Ishikawa (cell line): ENCODE measurements around the gene ADCY1.

Source experiments
- CEBPB ChIP-seq: IDR thresholded peaks from 2 replicates; pipeline ENCODE4 v1.6.1; 2012
- EGR1 ChIP-seq: IDR thresholded peaks from 2 replicates; pipeline ENCODE4 v1.6.1; 2012
- EP300 ChIP-seq: IDR thresholded peaks from 2 replicates; pipeline ENCODE4 v1.6.1; 2012; ENCODE audit warnings: borderline replicate concordance
- MAX ChIP-seq: IDR thresholded peaks from 2 replicates; pipeline ENCODE4 v1.6.1; 2012
- RAD21 ChIP-seq: IDR thresholded peaks from 2 replicates; pipeline ENCODE4 v1.6.1; 2012; ENCODE audit warnings: low read depth
- TEAD4 ChIP-seq: IDR thresholded peaks from 2 replicates; pipeline ENCODE4 v1.6.1; 2012
- USF1 ChIP-seq: IDR thresholded peaks from 2 replicates; pipeline ENCODE4 v1.6.1; 2012
- YY1 ChIP-seq: IDR thresholded peaks from 2 replicates; pipeline ENCODE4 v1.6.1; 2012; ENCODE audit warnings: low read depth
- ZBTB7A ChIP-seq: IDR thresholded peaks from 2 replicates; pipeline ENCODE4 v1.6.1; 2012; ENCODE audit warnings: low read depth
- TF ChIP-seq, protein P1 (sequence below): IDR thresholded peaks from 2 replicates; pipeline ENCODE4 v1.6.1; 2012; ENCODE audit warnings: low read depth, mild to moderate bottlenecking

GRCh38 chr7:45685619-45686240 lies 111.6 kb downstream of the ADCY1 start:
- TF ChIP-seq YY1 (no peak), EGR1 (no peak), USF1 (no peak), EP300 (no peak), RAD21 (no peak), ZBTB7A (no peak), CEBPB (no peak), TEAD4 (no peak), MAX (no peak)
- TF ChIP-seq, protein P1, sequence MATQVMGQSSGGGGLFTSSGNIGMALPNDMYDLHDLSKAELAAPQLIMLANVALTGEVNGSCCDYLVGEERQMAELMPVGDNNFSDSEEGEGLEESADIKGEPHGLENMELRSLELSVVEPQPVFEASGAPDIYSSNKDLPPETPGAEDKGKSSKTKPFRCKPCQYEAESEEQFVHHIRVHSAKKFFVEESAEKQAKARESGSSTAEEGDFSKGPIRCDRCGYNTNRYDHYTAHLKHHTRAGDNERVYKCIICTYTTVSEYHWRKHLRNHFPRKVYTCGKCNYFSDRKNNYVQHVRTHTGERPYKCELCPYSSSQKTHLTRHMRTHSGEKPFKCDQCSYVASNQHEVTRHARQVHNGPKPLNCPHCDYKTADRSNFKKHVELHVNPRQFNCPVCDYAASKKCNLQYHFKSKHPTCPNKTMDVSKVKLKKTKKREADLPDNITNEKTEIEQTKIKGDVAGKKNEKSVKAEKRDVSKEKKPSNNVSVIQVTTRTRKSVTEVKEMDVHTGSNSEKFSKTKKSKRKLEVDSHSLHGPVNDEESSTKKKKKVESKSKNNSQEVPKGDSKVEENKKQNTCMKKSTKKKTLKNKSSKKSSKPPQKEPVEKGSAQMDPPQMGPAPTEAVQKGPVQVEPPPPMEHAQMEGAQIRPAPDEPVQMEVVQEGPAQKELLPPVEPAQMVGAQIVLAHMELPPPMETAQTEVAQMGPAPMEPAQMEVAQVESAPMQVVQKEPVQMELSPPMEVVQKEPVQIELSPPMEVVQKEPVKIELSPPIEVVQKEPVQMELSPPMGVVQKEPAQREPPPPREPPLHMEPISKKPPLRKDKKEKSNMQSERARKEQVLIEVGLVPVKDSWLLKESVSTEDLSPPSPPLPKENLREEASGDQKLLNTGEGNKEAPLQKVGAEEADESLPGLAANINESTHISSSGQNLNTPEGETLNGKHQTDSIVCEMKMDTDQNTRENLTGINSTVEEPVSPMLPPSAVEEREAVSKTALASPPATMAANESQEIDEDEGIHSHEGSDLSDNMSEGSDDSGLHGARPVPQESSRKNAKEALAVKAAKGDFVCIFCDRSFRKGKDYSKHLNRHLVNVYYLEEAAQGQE = no peak
